DND-41 (cell line): ENCODE data around the gene ZNF443.
"Not testable (repeated sequence)": the region's sequence is repeated elsewhere in the genome, so short reads cannot be mapped to it uniquely, and the experiment has no call there.

Source experiments
- ATAC-seq: fragments of 200-7000 bp; cut with Tn5 transposase; 3 replicates; pipeline ENCODE4 v1.9.1; 2021; ENCODE audit warnings: low read depth; ENCODE audit not compliant: insufficient read depth
- DNase-seq: peaks from one replicate; pipeline ENCODE4 v3.0.0-alpha.2; 2020
- H2AFZ ChIP-seq: 2 replicates; pipeline ENCODE4 v1.6.0; 2012; ENCODE audit warnings: low read depth, low read length
- H3K27ac ChIP-seq: 2 replicates; pipeline ENCODE4 v1.5.1; 2012; ENCODE audit warnings: low read length, inconsistent platforms
- H3K27me3 ChIP-seq: fragments of 200-600 bp; sonication (generic); 2 replicates; pipeline ENCODE4 v1.6.0; 2012; ENCODE audit warnings: low read length, mild to moderate bottlenecking, inconsistent platforms; ENCODE audit not compliant: insufficient read depth, poor library complexity
- H3K36me3 ChIP-seq: 2 replicates; pipeline ENCODE4 v1.5.1; 2012; ENCODE audit warnings: low read length, inconsistent platforms; ENCODE audit not compliant: insufficient read depth
- H3K4me1 ChIP-seq: 2 replicates; pipeline ENCODE4 v1.5.1; 2012; ENCODE audit warnings: mild to moderate bottlenecking, low read length; ENCODE audit not compliant: insufficient read depth
- H3K4me2 ChIP-seq: 2 replicates; pipeline ENCODE4 v1.6.0; 2012; ENCODE audit warnings: mild to moderate bottlenecking, moderate library complexity, low read length, inconsistent platforms; ENCODE audit not compliant: insufficient read depth
- H3K4me3 ChIP-seq, 2 experiments: fragments of 200-600 bp in 1 of 2; shearing (Covaris generic) in 1 of 2; 2 replicates each; pipeline ENCODE4 v1.5.1; 2012 to 2016; ENCODE audit warnings: inconsistent platforms in 2 of 2, low read length in 2 of 2, mild to moderate bottlenecking in 2 of 2, low read depth in 1 of 2, moderate library complexity in 1 of 2
- H3K79me2 ChIP-seq: 2 replicates; pipeline ENCODE4 v1.6.0; 2012; ENCODE audit warnings: low read length, inconsistent platforms; ENCODE audit not compliant: insufficient read depth
- H3K9ac ChIP-seq: 2 replicates; pipeline ENCODE4 v1.6.0; 2012; ENCODE audit warnings: low read depth, mild to moderate bottlenecking, inconsistent platforms, low read length, moderate library complexity
- H3K9me3 ChIP-seq: 2 replicates; pipeline ENCODE4 v1.5.1; 2012; ENCODE audit warnings: low read length, moderate library complexity, mild to moderate bottlenecking, inconsistent platforms; ENCODE audit not compliant: insufficient read depth, severe bottlenecking
- H4K20me1 ChIP-seq: 2 replicates; pipeline ENCODE4 v1.6.0; 2012; ENCODE audit warnings: low read length; ENCODE audit not compliant: insufficient read depth
- EZH2 ChIP-seq: IDR thresholded peaks from 3 replicates; pipeline ENCODE4 v1.6.1; 2012; ENCODE audit warnings: borderline replicate concordance, low read depth, mild to moderate bottlenecking, moderate library complexity, low read length, inconsistent platforms; ENCODE audit not compliant: severe bottlenecking
- TF ChIP-seq, protein P1 (sequence below): IDR thresholded peaks from 2 replicates; pipeline ENCODE4 v1.5.1; 2012; ENCODE audit warnings: borderline replicate concordance, low read length, moderate library complexity, mild to moderate bottlenecking; ENCODE audit not compliant: poor library complexity, severe bottlenecking; ENCODE audit errors: extremely low read depth

Gene ZNF443

GRCh38 chr19:12481781-12482508 is 41.1 kb upstream of the ZNF443 start:
- Histone ChIP-seq H3K4me3 (no peak overlapping the region), H3K4me2 (peak overlapping the region; percentile 80; the same call in 1 of the 2 replicates), H3K79me2 (peaks cover 65% of the 10 kb centered on the region), H2AFZ (no peak overlapping the region), H3K4me1 (peaks cover 29% of the 10 kb centered on the region), H3K36me3 (no peaks in the 10 kb centered on the region; the same call in 1 of the 2 replicates), H3K9me3 (no peaks in the 10 kb centered on the region), H3K27ac (no peak overlapping the region), H4K20me1 (peaks cover 12% of the 10 kb centered on the region), H3K9ac (no peak overlapping the region), H3K27me3 (no peaks in the 10 kb centered on the region)
- ATAC-seq = no peak
- DNase-seq = no peak
- no peak for TF ChIP-seq EZH2
- TF ChIP-seq, protein P1, sequence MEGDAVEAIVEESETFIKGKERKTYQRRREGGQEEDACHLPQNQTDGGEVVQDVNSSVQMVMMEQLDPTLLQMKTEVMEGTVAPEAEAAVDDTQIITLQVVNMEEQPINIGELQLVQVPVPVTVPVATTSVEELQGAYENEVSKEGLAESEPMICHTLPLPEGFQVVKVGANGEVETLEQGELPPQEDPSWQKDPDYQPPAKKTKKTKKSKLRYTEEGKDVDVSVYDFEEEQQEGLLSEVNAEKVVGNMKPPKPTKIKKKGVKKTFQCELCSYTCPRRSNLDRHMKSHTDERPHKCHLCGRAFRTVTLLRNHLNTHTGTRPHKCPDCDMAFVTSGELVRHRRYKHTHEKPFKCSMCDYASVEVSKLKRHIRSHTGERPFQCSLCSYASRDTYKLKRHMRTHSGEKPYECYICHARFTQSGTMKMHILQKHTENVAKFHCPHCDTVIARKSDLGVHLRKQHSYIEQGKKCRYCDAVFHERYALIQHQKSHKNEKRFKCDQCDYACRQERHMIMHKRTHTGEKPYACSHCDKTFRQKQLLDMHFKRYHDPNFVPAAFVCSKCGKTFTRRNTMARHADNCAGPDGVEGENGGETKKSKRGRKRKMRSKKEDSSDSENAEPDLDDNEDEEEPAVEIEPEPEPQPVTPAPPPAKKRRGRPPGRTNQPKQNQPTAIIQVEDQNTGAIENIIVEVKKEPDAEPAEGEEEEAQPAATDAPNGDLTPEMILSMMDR = no peak

GRCh38 chr19:12478234-12478941 is 37.6 kb upstream of the ZNF443 start:
- DNase-seq (no peak), ATAC-seq (no peak)
- Histone ChIP-seq H3K4me1 (peaks cover 15% of the 10 kb centered on the region), H3K36me3 (no peaks in the 10 kb centered on the region), H3K4me2 (no peak overlapping the region), H2AFZ (no peak overlapping the region), H4K20me1 (peaks cover 12% of the 10 kb centered on the region), H3K9ac (no peak overlapping the region), H3K4me3 (no peak overlapping the region), H3K79me2 (peaks cover 81% of the 10 kb centered on the region), H3K27ac (no peak overlapping the region), H3K27me3 (no peaks in the 10 kb centered on the region), H3K9me3 (no peaks in the 10 kb centered on the region)
- TF ChIP-seq, protein P1 = no peak
- no peak for TF ChIP-seq EZH2

GRCh38 chr19:12467651-12468050 is 26.8 kb upstream of the ZNF443 start:
- H3K4me1 ChIP-seq, H3K9ac ChIP-seq, H3K4me3 ChIP-seq, ATAC-seq, H4K20me1 ChIP-seq, H3K4me2 ChIP-seq, H3K27me3 ChIP-seq, H3K27ac ChIP-seq, DNase-seq, H2AFZ ChIP-seq: not testable (repeated sequence)
- Histone ChIP-seq H3K79me2 (peaks cover 29% of the 10 kb centered on the region), H3K36me3 (peaks cover 37% of the 10 kb centered on the region), H3K9me3 (peaks cover 42% of the 10 kb centered on the region)

DNA sequence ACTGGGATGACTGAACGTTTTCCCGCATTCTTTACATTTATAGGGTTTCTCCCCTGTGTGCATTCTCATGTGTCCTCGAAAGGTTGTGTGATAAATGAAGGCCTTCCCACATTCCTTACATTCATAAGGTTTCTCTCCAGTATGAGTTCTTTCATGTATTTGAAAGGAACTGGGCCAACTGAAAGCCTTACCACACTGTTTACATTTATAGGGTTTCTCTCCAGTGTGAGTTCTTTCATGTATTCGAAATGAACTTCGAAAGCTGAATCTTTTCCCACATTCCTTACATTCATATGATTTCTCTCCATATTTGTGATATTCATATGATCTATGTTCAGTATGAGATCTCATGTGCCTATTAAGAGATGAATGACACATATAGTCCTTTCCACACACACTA is 24.4 kb upstream of the ZNF443 start:
- Histone ChIP-seq H2AFZ (no peak overlapping the region), H4K20me1 (no peaks in the 10 kb centered on the region), H3K9ac (no peak overlapping the region), H3K27ac (no peak overlapping the region), H3K79me2 (peaks cover 10% of the 10 kb centered on the region; the same call in 1 of the 2 replicates), H3K9me3 (peaks cover 43% of the 10 kb centered on the region), H3K4me2 (no peak overlapping the region), H3K4me3 (no peak overlapping the region), H3K4me1 (no peaks in the 10 kb centered on the region), H3K27me3 (no peaks in the 10 kb centered on the region), H3K36me3 (peaks cover 37% of the 10 kb centered on the region)
- TF ChIP-seq EZH2 = no peak
- TF ChIP-seq, protein P1 = no peak
- no peak for ATAC-seq
- DNase-seq = no peak
